K562 (cell line): ENCODE data around the gene CSPG5. TPM values are rescaled to one million over a fixed set of nuclear protein-coding genes. Genes with fewer than 3 reads are reported as not detected.

ENCODE experiments used
- CBX5 ChIP-seq: IDR thresholded peaks from 2 replicates; pipeline ENCODE4 v1.6.1; 2014; ENCODE audit warnings: low read depth, borderline replicate concordance
- CREB3L1 ChIP-seq: fragments of 450-650 bp; IDR thresholded peaks from 2 replicates; pipeline ENCODE4 v1.6.1; 2014; ENCODE audit warnings: low read depth, mild to moderate bottlenecking, moderate library complexity, borderline replicate concordance
- CTBP1 ChIP-seq: fragments of 450-650 bp; IDR thresholded peaks from 2 replicates; pipeline ENCODE4 v1.6.1; 2016; ENCODE audit warnings: borderline replicate concordance
- E2F4 ChIP-seq: sonication (generic); formaldehyde crosslinking; IDR thresholded peaks from 2 replicates; pipeline ENCODE4 v1.8.0; 2022; ENCODE audit warnings: mild to moderate bottlenecking, low read depth, missing genetic modification reagents
- GTF3C2 ChIP-seq: IDR thresholded peaks from 3 replicates; pipeline ENCODE4 v1.6.1; 2011; ENCODE audit warnings: borderline replicate concordance, mild to moderate bottlenecking, moderate library complexity; ENCODE audit not compliant: insufficient read length; ENCODE audit errors: extremely low read depth
- MED1 ChIP-seq: sonication (generic); formaldehyde crosslinking; IDR thresholded peaks from 2 replicates; pipeline ENCODE4 v1.8.1; 2023; ENCODE audit warnings: missing genetic modification reagents, borderline replicate concordance
- PHF8 ChIP-seq: fragments of 200-600 bp; sonication (generic); IDR thresholded peaks from 2 replicates; pipeline ENCODE4 v1.6.1; 2012; ENCODE audit warnings: mixed run types, mild to moderate bottlenecking, inconsistent platforms, low read length, moderate library complexity, borderline replicate concordance
- POLR2A ChIP-seq: fragments of 450-650 bp; conservative IDR thresholded peaks from 2 replicates; pipeline ENCODE4 v1.6.1; 2016
- RB1 ChIP-seq: fragments of 450-650 bp; IDR thresholded peaks from 2 replicates; pipeline ENCODE4 v1.6.1; 2017; ENCODE audit warnings: low read depth, mild to moderate bottlenecking
- TCF15 ChIP-seq: fragments of 250-450 bp; sonication (Bioruptor Pico); IDR thresholded peaks from 2 replicates; pipeline ENCODE4 v1.8.0; 2022; ENCODE audit warnings: moderate library complexity, mild to moderate bottlenecking, inconsistent platforms
- U2AF1 ChIP-seq: fragments of 200-400 bp; formaldehyde crosslinking; optimal IDR thresholded peaks from 2 replicates; pipeline ENCODE3; 2017; ENCODE audit warnings: mild to moderate bottlenecking, low read depth, low read length, moderate library complexity
- ZNF282 ChIP-seq: sonication (generic); formaldehyde crosslinking; IDR thresholded peaks from 2 replicates; pipeline ENCODE4 v1.8.1; 2023; ENCODE audit warnings: missing genetic modification reagents
- ZNF609 ChIP-seq: sonication (generic); formaldehyde crosslinking; IDR thresholded peaks from 2 replicates; pipeline ENCODE4 v1.8.1; 2023; ENCODE audit warnings: missing genetic modification reagents, mild to moderate bottlenecking, borderline replicate concordance
- ZNF766 ChIP-seq: fragments of 200-800 bp; sonication (Bioruptor generic); conservative IDR thresholded peaks from 2 replicates; pipeline ENCODE4 v1.6.1; 2016; ENCODE audit warnings: missing genetic modification characterization, missing compliant biosample characterization
- ZNF778 ChIP-seq: fragments of 450-650 bp; formaldehyde crosslinking; IDR thresholded peaks from 2 replicates; pipeline ENCODE4 v1.4.0; 2020; ENCODE audit warnings: mild to moderate bottlenecking, moderate library complexity
- polyA plus RNA-seq, 8 experiments: library from polyadenylated mRNA; depleted of rRNA in 4 of 8; stranded (reverse) in 5 of 8; unstranded in 3 of 8; fragments of >200 nt; fragmentation: Nextera tagmentation in 2 of 8; fragmentation: Illumina TruSeq in 1 of 8; extraction: Ambion mirVana in 2 of 8; extraction: Trizol in 1 of 8; gene quantifications; 2 replicates each; pipeline versions ENCODE4 v1.2.1 to v1.2.3, GENCODE V29; 2011 to 2014; ENCODE audit warnings: inconsistent platforms in 1 of 8, missing spikeins in 1 of 8
- total RNA-seq, 7 experiments: library from RNA; depleted of rRNA in 6 of 7; stranded (reverse); fragments of >200 nt in 6 of 7; fragmentation: Illumina TruSeq in 2 of 7; extraction: Trizol in 2 of 7; gene quantifications; 2 replicates each; pipeline versions ENCODE4 v1.2.1 to v1.2.3, GENCODE V29; 2011 to 2021; ENCODE audit warnings: low replicate concordance in 1 of 7

CSPG5 gene
- total and polyA plus RNA-seq, 9 of the 15 experiments (the other 6 are each of a cell fraction or from before 2014, with no cell fraction given), result 0.06 to 3.3 (median 2.4) TPM

- TF ChIP-seq ZNF609 (CRISPR knock-in tag), result no peak
- peak; percentile 12; the same call in 1 of the 2 replicates for TF ChIP-seq PHF8
- TF ChIP-seq CREB3L1, result no peak
- no peak for TF ChIP-seq ZNF778
- TF ChIP-seq CTBP1, result peak; percentile 79
- 0 out of 2 replicates have a peak, but pooled peaks have one; percentile 5 for TF ChIP-seq ZNF766 (CRISPR knock-in tag)
- no peak for TF ChIP-seq POLR2A
- TF ChIP-seq MED1 (CRISPR knock-in tag), result no peak
- TF ChIP-seq TCF15 (CRISPR knock-in tag), result no peak
- no peak for TF ChIP-seq GTF3C2
- TF ChIP-seq CBX5, result no peak
- peak; percentile 69; the same call in 1 of the 2 replicates for TF ChIP-seq ZNF282 (CRISPR knock-in tag)
- TF ChIP-seq U2AF1, result peak; percentile 44
- TF ChIP-seq E2F4, result 0 out of 2 replicates have a peak, but pooled peaks have one; percentile 57
- peak; percentile 63 for TF ChIP-seq RB1
Measured at GRCh38 chr3:47578691-47579632, at the start of gene CSPG5 (continued).
